Mesenteric fat pad (tissue), 1 donor: ENCODE measurements around the gene NR2C2AP. TPM values are rescaled to one million over a fixed set of nuclear protein-coding genes. Genes with fewer than 3 reads are reported as not detected.

ENCODE experiments used
- DNase-seq: peaks from one replicate; pipeline ENCODE4 v3.0.0-alpha.2; 2020; ENCODE audit warnings: low spot score
- total RNA-seq: library from RNA; stranded (reverse); fragmentation: NEBNext Ultra II Directional; extraction: Animal tissue kit (Norgen Biotek cat#: 25700); gene quantifications from one replicate; pipeline ENCODE4 v1.2.1, GENCODE V29; 2021
- donor health status: DM: yes; HTN: yes; CAD: no.

NR2C2AP gene
- total RNA-seq, 1 donor from 2014 or later = 10.7 TPM

DNA sequence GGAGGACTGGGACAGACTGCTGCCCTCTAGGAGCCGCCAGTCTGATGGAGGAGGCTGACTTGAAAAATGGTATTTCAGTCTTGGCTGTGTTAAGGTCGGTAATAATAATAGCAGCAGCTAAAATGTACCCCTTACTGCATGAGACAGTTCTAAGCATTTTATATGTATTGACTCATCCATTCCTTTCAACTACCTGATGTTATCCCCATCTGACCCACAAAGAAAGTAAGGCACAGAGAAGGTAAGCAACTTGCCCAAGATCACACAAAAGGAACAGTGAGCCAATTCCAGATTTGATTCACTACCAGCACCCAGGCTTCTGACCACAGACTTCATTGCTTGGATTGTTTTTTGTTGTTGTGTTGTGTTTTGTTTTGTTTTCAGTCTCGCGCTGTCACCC, 12.6 kb upstream of the NR2C2AP start:
- DNase-seq = no peak

DNA sequence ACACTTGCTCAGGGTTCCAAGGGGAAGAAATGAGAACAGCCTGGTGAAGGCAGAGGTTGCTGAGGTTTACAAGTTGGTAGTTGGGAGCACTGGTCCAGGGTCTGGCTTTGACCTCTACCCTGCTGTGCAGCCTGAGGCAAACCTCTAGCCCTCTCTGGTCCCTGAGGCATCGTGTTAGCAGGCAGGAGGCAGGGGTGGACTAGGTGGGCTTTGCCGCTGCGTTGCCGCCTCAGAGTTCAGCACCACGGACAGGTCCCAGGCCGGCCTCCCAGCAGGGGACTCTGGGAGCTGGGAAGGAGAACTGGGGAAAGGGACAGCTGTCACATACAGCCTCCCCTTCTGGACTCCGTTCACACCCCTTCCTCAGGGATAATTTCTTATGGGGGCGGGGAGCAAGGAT, 11.7 kb upstream of the NR2C2AP start:
- DNase-seq = no peak

DNA sequence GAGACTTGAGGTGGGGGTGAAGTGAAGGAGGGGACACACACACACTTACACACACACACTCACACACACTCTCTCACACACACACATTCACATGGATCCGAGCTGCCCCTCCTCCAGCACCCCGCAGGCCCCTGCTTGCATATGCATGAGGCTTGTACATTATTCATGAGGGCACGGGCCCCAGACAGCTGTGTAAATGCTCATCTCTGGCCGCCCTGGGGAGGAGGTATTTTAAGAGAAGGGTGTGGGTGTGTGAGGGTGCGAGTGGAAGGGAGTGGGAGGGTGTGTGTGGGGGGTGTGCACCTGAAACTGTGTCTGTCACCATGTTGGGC, 10.9 kb upstream of the NR2C2AP start:
- no peak for DNase-seq

DNA sequence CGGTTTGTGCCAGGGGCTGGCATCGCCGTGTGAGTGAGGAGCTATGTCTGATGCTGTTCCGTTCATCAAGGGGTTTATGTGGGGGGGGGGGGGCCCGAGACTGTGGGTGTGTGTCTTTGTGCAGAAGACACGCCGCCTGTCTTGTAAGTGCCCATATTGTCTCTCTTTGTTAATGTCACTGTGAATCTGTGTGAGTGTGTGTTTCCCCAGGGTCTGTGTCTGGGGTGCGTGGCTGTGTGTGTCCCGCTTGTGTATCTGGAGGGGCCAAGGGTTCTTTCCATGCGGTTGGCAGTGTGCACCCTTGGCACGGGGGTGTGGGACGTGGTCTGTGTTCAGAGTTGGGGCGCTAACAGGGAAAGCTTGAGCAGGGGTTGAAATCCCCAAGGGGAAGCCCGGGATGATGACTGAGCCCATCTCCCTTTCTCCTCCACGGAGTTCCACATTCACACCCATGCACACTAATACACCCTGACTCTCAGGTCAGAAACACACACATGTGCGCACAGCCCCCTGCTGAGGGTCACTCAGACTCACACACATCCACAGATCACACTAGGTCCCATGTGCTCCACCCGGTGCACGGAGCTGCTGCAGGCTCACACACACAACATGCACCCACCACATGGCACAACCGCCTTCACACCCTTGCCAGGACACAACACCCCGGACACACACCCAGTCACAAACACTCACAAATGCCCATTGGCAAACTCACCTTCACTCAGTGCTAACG, 10.4 kb upstream of the NR2C2AP start:
- DNase-seq = no peak

DNA sequence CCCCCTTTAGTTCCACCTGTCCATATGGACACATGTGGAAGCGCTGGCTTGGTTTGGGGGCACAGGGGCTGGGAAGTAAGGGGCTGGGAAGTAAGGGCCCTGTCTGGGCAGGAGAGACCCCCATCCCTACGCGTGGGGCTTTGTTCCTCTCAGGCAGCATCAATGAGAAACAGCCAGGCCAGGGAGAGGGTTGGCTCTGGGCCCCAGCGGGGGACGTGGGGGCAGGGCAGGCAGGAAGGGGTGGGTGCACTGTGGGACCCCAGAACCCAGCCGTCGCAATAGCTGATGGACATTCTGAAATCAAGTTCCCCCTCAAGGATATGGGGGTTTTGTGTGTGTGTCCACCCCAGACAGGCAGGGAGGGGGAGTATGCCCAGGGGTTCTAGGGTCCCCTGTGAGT, 9.7 kb upstream of the NR2C2AP start:
- DNase-seq = no peak

DNA sequence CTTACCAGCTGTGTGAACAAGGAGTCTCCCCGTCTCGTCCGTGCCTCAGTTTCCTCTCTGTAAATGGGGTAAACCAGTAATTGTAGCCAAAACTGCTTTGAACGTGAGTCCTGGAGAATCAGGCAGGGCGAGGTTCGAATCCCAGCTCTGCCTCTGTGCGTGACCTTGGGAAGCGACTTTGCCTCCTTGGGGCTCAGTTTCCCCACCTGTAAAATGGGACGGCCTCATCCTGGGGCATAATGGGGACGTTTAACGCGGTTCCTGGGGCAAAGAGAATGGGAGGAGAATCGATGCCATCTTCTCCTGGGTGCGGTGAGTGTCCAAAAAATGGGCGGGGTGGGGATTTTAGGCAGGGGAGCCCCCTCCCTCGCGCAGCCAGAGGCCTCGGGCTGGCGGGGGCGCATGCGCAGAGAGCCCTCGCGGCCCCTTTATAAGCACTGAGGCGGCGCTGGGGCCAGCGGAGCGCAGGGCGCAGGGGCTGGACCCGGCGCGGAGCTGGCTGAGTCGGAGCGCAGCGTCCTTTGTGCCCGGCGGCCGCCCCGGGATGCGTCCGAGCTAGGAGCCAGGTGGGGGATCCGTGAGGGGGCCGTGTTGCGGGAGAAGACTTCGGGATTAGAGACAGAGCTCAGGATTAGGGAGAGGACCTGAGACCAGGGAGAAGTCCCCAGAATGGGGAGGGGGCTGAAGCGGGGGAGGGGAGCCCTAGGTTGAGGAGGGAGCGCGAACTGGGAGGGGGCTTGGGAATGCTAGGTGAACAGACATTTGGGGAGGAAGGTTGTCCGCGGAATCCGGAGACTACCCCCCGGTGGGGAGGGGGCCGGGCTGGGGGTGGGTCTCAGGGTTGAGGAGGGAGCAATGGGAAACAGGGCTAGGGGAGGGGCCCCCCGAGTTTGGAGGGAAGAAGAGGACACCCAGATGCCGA, 8.5 kb upstream of the NR2C2AP start, which contains the start of gene NCAN:
Gene NCAN (plus strand): TSS at position 460 of the 922 bp plus-strand sequence. CDS start 4,996 bp downstream, outside the sequence.
- DNase-seq = no peak

DNA sequence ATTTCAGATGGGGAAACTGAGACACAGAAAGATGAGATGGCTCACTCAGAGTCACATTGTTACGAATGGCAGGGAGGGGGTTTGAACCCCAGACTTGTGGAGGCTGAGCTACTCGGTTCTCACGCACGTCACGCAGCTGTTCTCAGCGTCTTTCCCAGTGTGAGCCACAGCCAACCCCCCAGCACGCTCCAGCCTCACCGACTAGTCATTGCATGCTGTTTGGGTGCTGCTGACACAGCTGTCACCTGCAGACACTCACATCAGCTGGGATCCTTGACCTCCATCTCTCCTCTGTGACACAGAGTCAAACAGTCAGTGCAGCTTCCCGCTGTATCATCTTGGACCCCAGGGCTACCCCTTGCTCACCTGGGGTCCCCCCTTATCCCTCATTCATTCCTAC, 6.2 kb upstream of the NR2C2AP start:
- DNase-seq = no peak

DNA sequence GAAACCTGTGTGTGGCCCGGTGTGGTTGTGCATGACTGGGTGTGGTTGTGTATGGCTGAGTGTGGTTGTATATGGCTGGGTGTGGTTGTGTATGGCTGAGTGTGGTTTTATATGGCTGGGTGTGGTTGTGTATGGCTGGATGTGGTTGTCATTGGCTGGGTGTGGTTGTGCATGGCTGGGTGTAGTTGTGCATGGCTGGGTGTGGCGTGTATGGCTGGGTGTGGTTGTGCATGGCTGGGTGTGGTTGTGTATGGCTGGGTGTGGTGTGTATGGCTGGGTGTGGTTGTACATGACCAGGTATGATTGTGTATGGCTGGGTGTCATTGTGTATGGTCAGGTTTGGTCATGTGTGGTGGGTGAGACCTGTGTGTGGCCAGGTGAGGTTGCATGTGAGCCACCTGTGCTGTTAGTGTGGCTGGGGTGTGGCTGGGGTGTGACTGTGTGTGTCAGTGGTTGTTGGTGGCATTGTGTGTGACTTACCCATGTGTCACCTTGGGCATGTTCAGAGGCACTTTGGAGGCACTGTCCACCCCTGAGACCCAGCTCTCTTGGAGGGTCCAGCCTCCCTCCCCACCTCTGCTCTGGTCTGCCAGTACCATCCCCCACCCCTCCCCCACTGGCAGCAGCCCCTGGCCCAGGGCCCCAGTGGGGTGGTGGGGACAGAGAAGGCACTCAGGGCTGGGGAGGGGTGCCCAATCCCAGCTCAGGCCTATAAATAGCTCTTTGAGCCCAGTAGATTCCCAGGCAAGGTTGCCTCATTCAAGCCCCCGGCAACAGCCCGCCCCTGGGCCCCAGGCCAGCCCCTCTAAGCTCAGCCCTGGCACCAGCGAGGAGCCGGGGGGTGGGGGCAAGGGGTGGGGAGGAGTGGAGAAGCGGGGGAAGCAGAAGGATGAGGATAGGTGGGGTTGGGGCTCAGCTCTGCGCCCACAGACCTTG, 4.7 kb upstream of the NR2C2AP start:
- no peak for DNase-seq

DNA sequence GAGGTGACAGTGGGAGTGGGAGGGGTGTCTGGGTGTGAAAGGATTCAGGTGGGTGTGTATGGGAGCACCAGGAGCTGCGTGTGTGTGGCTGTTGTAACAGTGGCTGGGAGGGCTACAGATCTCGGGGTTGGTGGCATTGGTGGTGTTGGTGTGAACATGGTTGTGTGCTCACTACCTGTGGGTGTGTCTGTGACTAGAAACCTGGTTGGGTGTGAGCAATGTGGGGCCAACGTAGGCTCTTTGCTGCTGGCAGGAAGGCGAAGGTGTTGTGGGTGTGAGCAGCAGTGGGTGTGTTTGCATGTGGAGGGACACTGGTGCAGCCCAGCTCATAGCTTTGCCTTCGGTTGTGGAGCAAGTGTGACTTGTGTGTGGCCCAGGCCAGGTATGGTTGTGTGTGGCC, 3.7 kb upstream of the NR2C2AP start:
- DNase-seq = no peak

DNA sequence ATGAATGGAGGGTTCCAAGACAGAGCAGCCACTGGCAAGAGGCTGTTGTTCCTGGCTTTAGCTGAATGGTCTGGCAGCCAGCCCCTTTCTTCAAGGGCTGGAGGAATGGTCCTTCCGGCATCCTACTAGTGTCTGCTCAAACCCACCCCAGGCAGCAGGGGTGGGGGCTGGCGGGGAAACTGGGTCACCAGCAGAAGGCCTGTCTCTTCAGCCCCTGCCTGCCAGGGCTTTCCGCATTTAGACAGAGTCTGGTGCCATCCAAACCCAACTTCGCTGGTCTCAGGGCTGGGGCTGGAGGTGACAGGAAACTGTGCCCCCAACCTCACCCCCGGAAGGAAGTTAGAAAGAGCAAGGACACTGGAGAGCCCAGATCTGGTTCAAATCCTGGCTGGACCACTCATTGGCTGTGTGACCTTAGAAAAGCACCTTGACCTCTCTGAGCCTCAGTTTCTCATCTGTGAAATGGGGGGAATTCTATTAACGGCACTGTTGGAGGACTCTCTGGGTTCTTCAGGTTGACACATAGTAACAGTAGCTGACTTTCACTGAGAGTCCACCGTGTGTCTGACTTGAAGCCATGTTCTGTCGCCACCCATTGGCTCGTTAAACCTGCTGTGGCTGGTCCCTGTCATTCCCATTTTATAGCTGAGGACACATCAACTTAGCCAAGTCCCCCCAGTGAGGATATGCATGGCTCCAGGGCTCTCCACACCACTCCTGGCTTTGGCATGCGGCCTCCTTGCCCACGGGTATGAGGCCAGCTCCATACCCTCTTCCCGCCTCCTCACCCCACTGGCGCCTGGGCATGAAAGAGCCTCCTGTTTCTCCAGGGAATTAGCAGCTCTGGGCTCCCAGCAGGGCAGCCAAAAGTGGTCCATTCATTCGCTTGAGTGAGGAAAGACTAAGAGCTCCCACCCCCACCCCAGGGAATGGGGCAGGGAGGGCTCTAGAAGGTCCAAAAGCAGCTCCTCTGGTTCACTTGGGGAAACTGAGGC, 2.5 kb upstream of the NR2C2AP start:
- DNase-seq = no peak

DNA sequence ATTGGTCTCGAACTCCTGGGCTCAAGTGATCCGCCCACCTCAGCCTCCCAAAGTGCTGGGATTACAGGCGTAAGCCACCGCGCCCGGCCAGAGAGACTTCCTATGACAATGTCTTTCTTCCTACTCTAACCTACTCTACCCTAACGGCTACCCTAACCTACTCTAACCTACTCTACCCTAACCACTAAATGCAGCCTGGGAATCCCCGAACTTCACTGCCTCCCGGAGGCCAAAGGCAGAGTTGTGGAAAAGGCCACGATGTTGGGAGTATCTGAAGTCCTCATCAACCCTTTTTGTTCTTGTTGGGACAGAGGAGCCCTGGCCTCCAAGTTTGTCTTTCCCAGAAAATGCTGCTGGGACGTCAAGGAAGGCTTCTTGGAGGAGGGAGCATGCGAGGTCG, 967 bp upstream of the NR2C2AP start:
- DNase-seq = no peak

DNA sequence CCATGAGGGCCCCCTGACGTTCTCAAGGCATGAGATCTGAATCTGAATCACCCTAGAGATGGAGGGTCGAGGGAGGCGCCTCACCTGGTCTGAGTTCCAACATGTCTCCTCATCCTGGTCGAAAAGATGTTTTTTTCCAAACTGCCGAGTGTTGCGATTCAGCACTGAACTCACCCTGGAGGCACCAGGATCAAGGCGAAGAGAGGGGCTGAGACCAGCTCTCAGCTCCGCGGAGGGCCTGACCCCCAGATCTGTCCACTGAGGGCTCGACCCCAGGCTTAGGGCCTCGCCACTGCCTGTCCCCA, 555 bp downstream of the NR2C2AP start:
- no peak for DNase-seq

DNA sequence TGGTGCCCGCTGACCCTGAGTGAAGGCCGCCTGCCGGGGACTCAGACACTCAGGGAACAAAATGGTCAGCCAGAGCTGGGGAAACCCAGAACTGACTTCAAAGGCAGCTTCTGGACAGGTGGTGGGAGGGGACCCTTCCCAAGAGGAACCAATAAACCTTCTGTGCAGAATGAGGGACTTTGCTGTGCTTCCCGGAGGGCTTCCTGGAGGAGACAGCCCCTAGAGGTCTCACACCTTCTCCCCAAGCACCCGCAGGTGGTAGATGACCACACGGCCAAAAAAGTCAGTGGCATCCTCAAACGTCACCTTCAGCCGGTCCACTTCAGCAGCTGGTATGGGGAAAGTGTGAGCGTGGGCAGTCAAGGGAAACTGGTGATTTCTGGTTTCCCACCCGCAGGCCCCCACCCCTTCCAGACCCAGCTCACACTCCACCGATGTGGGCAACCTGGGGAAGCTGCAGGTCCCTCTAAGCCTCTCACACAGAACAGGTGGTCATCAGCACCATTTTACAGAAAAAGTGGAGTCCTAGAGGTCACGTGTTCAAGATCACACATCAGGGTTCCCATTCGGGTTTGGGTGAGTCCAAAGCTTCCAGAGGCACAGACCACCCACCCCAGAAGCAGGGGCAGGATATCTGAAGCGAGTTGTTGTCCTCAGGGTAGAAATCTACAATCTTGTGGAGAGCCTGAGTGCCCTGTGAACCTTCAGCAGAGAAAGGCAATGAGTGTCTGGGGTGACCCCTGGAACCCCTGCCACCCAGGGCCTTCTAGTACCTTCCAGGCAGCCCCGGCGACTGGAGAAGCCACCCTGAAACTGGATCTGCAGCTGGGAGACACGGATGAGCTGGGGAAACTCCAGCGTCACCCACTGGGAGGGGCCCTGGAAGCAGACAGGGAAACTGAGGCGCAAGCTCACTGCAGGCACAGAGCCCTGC, 1.2 kb downstream of the NR2C2AP start:
- no peak for DNase-seq

DNA sequence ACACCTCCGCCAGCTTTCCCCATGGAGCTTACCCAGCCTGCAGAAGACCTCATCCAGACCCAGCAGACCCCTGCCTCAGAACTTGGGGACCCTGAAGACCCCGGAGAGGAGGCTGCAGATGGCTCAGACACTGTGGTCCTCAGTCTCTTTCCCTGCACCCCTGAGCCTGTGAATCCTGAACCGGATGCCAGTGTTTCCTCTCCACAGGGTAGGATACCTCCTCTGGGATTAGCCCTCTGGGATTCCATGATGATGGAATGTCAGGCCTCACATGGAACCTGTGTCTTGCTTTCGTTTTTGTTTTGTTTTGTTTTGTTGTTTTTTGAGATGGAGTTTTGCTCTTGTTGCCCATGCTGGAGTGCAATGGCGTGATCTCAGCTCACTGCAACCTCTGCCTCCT, 9.3 kb downstream of the NR2C2AP start:
- no peak for DNase-seq

DNA sequence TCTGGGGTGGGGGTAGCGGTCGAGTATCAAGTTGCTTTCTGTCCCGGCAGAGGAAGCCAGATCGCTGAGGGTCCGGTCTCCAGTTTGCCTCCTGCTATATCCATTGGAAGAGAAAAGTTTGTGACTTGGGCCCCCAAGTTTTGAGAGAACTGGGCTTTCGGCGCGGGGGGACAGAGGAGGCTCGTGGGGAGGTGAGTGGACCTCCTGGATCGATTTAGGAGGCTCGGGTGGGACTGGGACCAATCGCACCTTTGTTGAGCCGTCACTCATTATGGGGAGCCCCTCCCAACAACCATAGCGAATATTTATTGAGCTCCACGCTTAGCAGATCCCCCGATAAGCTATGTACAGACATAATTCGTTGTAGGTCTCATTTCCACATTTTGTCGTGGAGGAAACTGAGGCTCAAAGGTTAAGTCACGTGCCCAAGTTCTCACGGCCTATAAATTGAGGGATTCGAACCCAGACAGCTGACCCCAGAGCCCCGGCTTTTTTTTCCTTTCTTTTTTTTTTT, 10.2 kb downstream of the NR2C2AP start:
- DNase-seq = no peak

DNA sequence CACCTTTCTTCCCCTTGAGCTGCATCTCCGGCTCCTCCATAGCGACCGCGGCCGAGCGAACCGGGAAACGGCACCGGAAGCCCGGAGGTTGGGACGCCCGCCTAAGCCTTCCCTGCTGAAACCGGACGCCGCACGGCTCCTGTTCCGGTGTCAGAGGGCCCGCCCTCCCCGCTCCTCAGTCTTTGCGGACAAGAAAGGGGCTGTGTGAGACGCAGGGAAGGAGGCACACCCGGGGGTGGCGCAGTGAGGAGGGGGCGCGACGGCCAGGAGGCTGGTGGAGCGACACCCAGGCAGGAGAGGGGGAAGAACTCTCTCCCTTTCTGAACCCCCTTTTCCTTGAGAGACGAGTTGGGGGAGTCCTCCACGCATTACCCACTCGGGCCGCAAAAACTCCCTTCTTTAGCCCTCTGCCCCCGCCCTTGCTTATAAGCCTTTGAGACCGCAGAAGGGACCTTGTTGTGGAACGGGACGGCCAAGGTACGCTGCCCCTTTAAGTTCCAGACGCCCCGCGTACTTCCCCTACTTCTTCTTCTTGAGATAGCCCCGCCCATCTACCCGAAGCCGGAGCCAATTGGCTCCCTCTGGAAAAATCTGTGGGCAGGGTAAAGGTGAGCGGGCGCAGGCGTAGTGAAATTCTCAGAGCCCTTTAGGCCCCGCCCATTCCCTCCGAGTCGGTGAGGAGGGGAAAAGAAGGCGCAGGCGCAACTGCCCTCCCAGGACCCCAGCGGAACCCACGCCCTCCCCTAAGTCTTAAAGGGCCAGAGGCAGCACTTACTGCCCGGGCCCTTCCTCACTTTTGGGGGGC, 10.9 kb downstream of the NR2C2AP start, which contains the start of the genes BORCS8 and RFXANK:
Gene BORCS8 (minus strand): TSS at position 75 of the 805 bp plus-strand sequence. CDS start 35 bp downstream, at position 40.
Gene RFXANK (plus strand): TSS at position 181 of the 805 bp plus-strand sequence. CDS start 1,689 bp downstream, outside the sequence.
- peak; percentile 99 for DNase-seq

DNA sequence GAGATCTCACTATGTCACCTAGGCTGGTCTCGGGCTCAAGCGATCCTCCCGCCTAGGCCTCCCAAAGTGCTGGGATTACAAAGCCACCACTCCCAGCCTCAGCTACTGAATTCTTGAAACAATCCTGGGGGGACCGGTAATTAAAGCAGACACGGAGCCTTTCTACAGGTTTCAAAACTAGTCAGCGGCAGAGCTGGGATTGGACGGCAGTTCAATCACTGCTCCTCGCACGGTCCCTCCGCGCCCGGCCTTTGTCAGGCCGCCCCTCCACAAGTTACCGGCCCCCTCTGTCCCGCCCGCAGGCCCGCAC, 11.5 kb downstream of the NR2C2AP start:
- no peak for DNase-seq

DNA sequence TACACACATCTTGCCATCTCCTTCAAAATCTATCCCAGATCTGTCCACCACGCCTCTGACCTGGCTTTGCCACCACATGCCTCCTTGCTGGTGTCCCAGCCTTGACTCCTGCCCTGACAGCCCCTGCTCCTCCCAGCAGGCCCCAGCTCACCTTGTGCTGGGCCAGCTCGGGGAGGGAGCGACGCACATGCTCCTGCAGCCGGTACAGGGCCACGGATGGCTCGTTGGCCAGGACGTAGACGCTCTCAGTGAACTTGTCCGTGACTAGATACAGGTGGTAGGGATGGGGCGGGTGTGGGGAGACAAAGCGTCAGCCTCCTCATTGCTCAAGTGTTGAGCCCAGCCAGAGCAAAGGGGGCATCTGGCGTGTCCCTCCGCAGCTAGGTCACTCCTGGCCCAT, 16.5 kb downstream of the NR2C2AP start:
- no peak for DNase-seq
